CD4-positive, alpha-beta T cell (primary cell): ENCODE results near the gene SNTA1. TPM values are rescaled to one million over a fixed set of nuclear protein-coding genes. Genes with fewer than 3 reads are reported as not detected.
"Not testable (repeated sequence)": the region's sequence is repeated elsewhere in the genome, so short reads cannot be mapped to it uniquely, and the experiment has no call there.

Experiments
- ATAC-seq: fragments of 200-7000 bp; cut with Tn5 transposase; one replicate; pipeline ENCODE4 v1.10.0; 2022; ENCODE audit warnings: mild to moderate bottlenecking; ENCODE audit not compliant: poor library complexity
- CTCF ChIA-PET: fragments of 350-600 bp; sonication (Branson Sonifier 250); formaldehyde crosslinking; loops from one replicate; lab custom pipeline; 2021; ENCODE audit warnings: antibody characterized with exemption, inconsistent platforms; lab: Charles Lee
- POLR2A ChIA-PET: fragments of 350-600 bp; sonication (Branson Sonifier 250); formaldehyde crosslinking; loops from one replicate; lab custom pipeline; 2021; ENCODE audit warnings: antibody characterized with exemption, inconsistent platforms; lab: Charles Lee
- DNase-seq, 14 experiments: peaks; one replicate each; pipeline ENCODE4 v3.0.0-alpha.2; 2013 to 2020; ENCODE audit warnings: mixed read lengths in 2 of 14
- H3K27ac ChIP-seq, 2 donors: one replicate each; pipeline versions ENCODE4 v1.5.1 to v1.7.0; 2013; ENCODE audit warnings: low read length in 2 of 2, low read depth in 1 of 2, mild to moderate bottlenecking in 1 of 2
- H3K27me3 ChIP-seq, 2 experiments: 1 replicate in 1 of 2; 2 replicates in 1 of 2; pipeline versions ENCODE4 v1.6.1 to v1.7.0; 2013; ENCODE audit warnings: low read length in 2 of 2, control low read depth in 1 of 2, mild to moderate bottlenecking in 1 of 2, moderate library complexity in 1 of 2; ENCODE audit not compliant: insufficient read depth in 2 of 2, control insufficient read depth in 1 of 2
- H3K36me3 ChIP-seq: one replicate; pipeline ENCODE4 v1.6.1; 2013; ENCODE audit warnings: low read length, control low read depth; ENCODE audit not compliant: insufficient read depth
- H3K4me1 ChIP-seq: one replicate; pipeline ENCODE4 v1.6.1; 2013; ENCODE audit warnings: low read length, control low read depth; ENCODE audit not compliant: insufficient read depth
- H3K4me3 ChIP-seq: one replicate; pipeline ENCODE4 v1.5.1; 2013; ENCODE audit warnings: mild to moderate bottlenecking, low read length, moderate library complexity
- H3K9me3 ChIP-seq, 2 experiments: 1 replicate in 1 of 2; 2 replicates in 1 of 2; pipeline versions ENCODE4 v1.6.1 to v1.7.0; 2013; ENCODE audit warnings: low read length in 2 of 2, mild to moderate bottlenecking in 2 of 2, control low read depth in 1 of 2, moderate library complexity in 1 of 2; ENCODE audit not compliant: control insufficient read depth in 1 of 2, insufficient read depth in 1 of 2
- H3K27ac Mint-ChIP-seq: one replicate; pipeline ENCODE4 v1.8.0; 2020; ENCODE audit warnings: mixed read lengths
- H3K27me3 Mint-ChIP-seq: one replicate; pipeline ENCODE4 v1.8.0; 2021; ENCODE audit warnings: mixed read lengths
- H3K36me3 Mint-ChIP-seq: one replicate; pipeline ENCODE4 v1.8.0; 2021; ENCODE audit warnings: low read depth, mixed read lengths
- H3K4me1 Mint-ChIP-seq: one replicate; pipeline ENCODE4 v1.8.0; 2021; ENCODE audit warnings: low read depth, mixed read lengths
- H3K4me3 Mint-ChIP-seq: one replicate; pipeline ENCODE4 v1.8.0; 2020; ENCODE audit warnings: mild to moderate bottlenecking, mixed read lengths
- H3K9me3 Mint-ChIP-seq: one replicate; pipeline ENCODE4 v1.8.0; 2020; ENCODE audit warnings: mixed read lengths
- CTCF ChIP-seq: fragments of 200-600 bp; IDR thresholded peaks from one replicate; pipeline ENCODE4 v1.8.0; 2022; ENCODE audit warnings: antibody characterized with exemption, mild to moderate bottlenecking
- intact Hi-C, 2 experiments: fragments of 100-400 bp; cut with DNase I in 1 of 2; cut with micrococcal nuclease in 1 of 2; formaldehyde crosslinking; loops; one replicate each; pipeline versions ENCODE4 v1.15.1 to v1.9.0; 2023 to 2025; cut with DNase I, micrococcal nuclease
- total RNA-seq, 174 experiments: library from RNA in 2 of 174; stranded (reverse) in 2 of 174; gene quantifications; one replicate each; pipeline ENCODE4 v1.2.3 and lab custom pipeline; 2021 to 2026

SNTA1 gene
- total RNA-seq, 2 experiments from 2014 or later: 5.0 to 5.2 TPM

GRCh38 chr20:33433465-33434234 lies 9.9 kb downstream of the SNTA1 start:
- POLR2A ChIA-PET: no interaction called here
- H3K4me3 Mint-ChIP-seq: no peak overlapping the region

DNA sequence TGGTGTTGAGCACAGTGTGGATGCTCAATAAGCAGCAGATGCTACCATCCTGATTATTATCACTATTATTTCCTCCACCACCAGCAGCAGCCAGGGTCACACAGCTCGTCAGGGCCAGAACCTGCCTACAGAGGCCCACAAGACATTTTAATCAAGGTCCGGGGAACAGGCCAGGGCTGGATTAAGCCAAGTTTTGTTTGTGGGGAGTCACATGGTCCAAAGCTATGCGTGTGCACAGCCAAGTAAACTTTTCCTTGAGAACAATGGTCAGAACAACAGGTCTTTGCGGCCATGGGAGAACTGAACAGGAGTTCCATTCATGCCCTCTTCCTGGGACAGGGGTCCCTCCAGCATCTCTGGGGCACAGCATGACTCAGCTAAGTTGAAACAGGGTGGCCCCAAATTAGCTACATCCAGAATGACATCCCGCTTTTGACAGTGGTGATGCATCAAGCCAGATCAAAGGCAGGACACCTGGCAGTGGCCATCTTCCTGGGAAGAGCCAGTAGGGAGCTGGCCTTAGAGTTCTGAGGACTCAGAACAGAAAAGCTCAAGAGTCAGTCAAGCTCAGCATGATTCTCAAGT lies 11.7 kb downstream of the SNTA1 start:
- Mint-ChIP-seq H3K27me3 (no peaks in the 10 kb centered on the region), H3K4me1 (no peaks in the 10 kb centered on the region), H3K36me3 (no peaks in the 10 kb centered on the region), H3K27ac (no peak overlapping the region), H3K4me3 (no peak overlapping the region), H3K9me3 (no peaks in the 10 kb centered on the region)
- intact Hi-C loops: no loop called here
- no peaks in the 10 kb centered on the region for H3K36me3 ChIP-seq
- no peak for TF ChIP-seq CTCF
- no peaks in the 10 kb centered on the region for H3K4me1 ChIP-seq
- ChIA-PET POLR2A (no interaction called here), CTCF (no interaction called here)
- DNase-seq (no peak), ATAC-seq (no peak)
- no peak overlapping the region for H3K27ac ChIP-seq
- no peak overlapping the region for H3K4me3 ChIP-seq
- no peaks in the 10 kb centered on the region for H3K27me3 ChIP-seq
- no peaks in the 10 kb centered on the region for H3K9me3 ChIP-seq

More at GRCh38 chr20:33433465-33434234, 9.9 kb downstream of the SNTA1 start:
- Histone ChIP-seq H3K27ac (no peak overlapping the region), H3K36me3 (no peaks in the 10 kb centered on the region), H3K4me3 (no peak overlapping the region), H3K27me3 (no peaks in the 10 kb centered on the region), H3K9me3 (no peaks in the 10 kb centered on the region), H3K4me1 (no peaks in the 10 kb centered on the region)
- H3K27ac Mint-ChIP-seq: no peak overlapping the region
- ATAC-seq: no peak
- intact Hi-C loops: no loop called here
- no peak for TF ChIP-seq CTCF
- no peaks in the 10 kb centered on the region for H3K27me3 Mint-ChIP-seq
- no peaks in the 10 kb centered on the region for H3K4me1 Mint-ChIP-seq
- CTCF ChIA-PET: interaction anchor here (0.7 kb wide), 1 partner anchor 56 kb away, joined by 3 read pairs; no protein-coding TSS in a partner anchor
- no peaks in the 10 kb centered on the region for H3K36me3 Mint-ChIP-seq
- no peaks in the 10 kb centered on the region for H3K9me3 Mint-ChIP-seq
- DNase-seq: no peak

- H3K36me3 ChIP-seq, H3K27me3 ChIP-seq, H3K9me3 Mint-ChIP-seq, H3K27me3 Mint-ChIP-seq, H3K27ac ChIP-seq, H3K9me3 ChIP-seq, H3K27ac Mint-ChIP-seq, POLR2A ChIA-PET, H3K4me1 Mint-ChIP-seq, H3K4me1 ChIP-seq, DNase-seq, H3K4me3 ChIP-seq, ATAC-seq, intact Hi-C loops, H3K36me3 Mint-ChIP-seq, H3K4me3 Mint-ChIP-seq, CTCF ChIA-PET: not testable (repeated sequence)
Measured at GRCh38 chr20:33423875-33424274, 19.7 kb downstream of the SNTA1 start.
